Measurements from ENCODE around the gene SBF2. TPM values are rescaled to one million over a fixed set of nuclear protein-coding genes. Genes with fewer than 3 reads are reported as not detected.
A peak's percentile ranks its signal among the peaks of the same experiment; 100 is the strongest.

The SBF2 gene
- polyA plus RNA-seq, 2 donors, result 8.5 to 12.1 TPM

DNA sequence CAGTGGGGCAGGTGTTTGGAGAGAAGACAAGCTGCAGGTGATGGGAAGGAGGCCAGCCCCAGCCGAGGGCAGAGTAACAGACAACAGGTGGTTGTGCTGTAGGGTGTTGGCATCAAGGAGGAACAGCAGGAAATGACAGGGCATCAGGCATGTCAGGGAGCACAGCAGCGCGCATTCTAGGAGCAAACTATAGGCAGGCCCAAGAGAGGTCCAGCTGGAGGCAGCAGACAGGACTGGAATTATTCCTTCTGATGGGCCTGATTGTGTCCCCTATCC, 24.4 kb upstream of the SBF2 start:
- Histone ChIP-seq H3K27ac (ENCODE audit: low read depth in 2 of 2, low read length in 1 of 2) (no peak overlapping the region), H3K4me1 (ENCODE audit: control insufficient read depth in 2 of 2, insufficient read depth in 2 of 2, low read length in 1 of 2) (no peaks in the 10 kb centered on the region), H3K4me3 (ENCODE audit: low read depth in 1 of 2, low read length in 2 of 2) (no peak overlapping the region), H3K9me3 (ENCODE audit: control insufficient read depth in 2 of 2, insufficient read depth in 1 of 2, low read depth in 1 of 2, low read length in 1 of 2) (no peaks in the 10 kb centered on the region), H3K27me3 (ENCODE audit: control insufficient read depth in 1 of 2, insufficient read depth in 2 of 2, low read length in 2 of 2) (no peaks in the 10 kb centered on the region), H3K36me3 (ENCODE audit: control insufficient read depth in 2 of 2, insufficient read depth in 2 of 2, low read length in 1 of 2) (no peaks in the 10 kb centered on the region)
- WGBS, 2 donors, result 52 to 61% methylated on average over 3 of the region's 3 CpGs

DNA sequence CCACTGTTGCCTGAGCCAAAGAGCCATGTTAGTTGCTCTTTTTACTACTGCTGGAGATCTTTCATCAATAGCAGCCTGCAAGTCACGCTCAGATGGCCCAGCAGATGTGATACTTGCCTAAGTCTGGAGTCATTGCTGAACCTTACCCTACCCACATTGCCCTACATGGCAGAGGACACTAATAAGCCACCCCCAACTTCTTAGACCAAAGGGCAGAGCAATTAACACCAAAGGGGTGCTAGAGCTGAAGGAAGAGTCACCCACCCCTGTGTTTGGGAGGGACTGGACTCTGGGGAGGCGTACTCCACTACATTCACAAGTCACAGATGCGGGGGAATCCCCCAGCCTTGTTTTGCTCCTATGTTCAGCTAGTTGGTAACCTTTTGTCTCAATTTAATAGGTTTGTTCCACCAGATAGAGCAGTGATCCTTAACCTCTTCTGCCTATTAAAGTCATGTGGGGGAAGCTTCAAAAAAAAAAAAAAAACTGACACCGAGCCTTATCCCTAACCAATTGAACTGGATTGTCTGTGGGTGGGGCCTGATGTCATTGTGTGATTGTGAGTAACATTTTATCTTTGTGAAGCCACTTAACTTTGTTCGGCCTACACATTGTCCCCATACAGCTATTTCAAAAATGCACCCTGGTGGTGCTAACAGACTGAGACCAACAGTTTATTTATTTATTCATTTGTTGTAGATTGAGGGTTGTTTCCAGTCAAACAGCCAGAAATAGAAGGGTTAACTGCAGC, 23.9 kb upstream of the SBF2 start:
- Histone ChIP-seq H3K4me1 (ENCODE audit: control insufficient read depth in 2 of 2, insufficient read depth in 2 of 2, low read length in 1 of 2) (no peaks in the 10 kb centered on the region), H3K36me3 (ENCODE audit: control insufficient read depth in 2 of 2, insufficient read depth in 2 of 2, low read length in 1 of 2) (no peaks in the 10 kb centered on the region), H3K4me3 (ENCODE audit: low read depth in 1 of 2, low read length in 2 of 2) (no peak overlapping the region), H3K27me3 (ENCODE audit: control insufficient read depth in 1 of 2, insufficient read depth in 2 of 2, low read length in 2 of 2) (no peaks in the 10 kb centered on the region), H3K27ac (ENCODE audit: low read depth in 2 of 2, low read length in 1 of 2) (no peak overlapping the region), H3K9me3 (ENCODE audit: control insufficient read depth in 2 of 2, insufficient read depth in 1 of 2, low read depth in 1 of 2, low read length in 1 of 2) (no peaks in the 10 kb centered on the region)
- WGBS, 2 donors, result 78 to 90% methylated on average over 5 of the region's 5 CpGs

DNA sequence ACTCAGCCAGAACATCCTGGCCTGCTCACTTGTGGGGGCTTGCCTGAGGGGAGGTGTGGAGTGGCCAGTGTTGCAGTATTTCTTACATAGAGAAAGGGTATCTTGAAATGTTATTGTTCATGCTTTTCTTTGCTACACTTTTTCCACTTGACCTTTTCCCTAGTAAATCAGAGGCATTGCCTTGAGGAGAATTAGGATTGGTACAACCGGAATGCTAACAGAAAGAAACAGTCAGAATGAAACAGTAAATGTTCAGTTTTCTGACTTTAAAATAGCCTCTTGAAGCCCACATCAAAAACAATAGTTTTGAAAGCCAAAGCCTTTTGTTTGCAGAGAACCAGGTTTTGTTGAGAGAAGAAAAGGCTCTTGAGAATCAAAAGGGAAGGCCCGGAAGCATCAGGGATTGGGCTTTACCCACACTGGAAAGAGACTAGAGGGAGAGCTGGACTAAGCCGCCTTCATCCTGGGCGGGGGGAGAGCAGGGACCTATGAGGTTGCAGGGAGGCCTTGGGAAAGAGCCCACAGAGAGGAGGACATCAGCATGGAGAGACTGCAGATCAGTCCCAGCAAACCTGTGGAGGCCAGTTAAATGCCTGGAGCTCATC, 23.2 kb upstream of the SBF2 start:
- 78 to 85% methylated on average over 4 of the region's 4 CpGs for WGBS, 2 donors
- no peak overlapping the region for H3K27ac ChIP-seq (ENCODE audit: low read depth in 2 of 2, low read length in 1 of 2)
- no peaks in the 10 kb centered on the region for H3K36me3 ChIP-seq (ENCODE audit: control insufficient read depth in 2 of 2, insufficient read depth in 2 of 2, low read length in 1 of 2)

DNA sequence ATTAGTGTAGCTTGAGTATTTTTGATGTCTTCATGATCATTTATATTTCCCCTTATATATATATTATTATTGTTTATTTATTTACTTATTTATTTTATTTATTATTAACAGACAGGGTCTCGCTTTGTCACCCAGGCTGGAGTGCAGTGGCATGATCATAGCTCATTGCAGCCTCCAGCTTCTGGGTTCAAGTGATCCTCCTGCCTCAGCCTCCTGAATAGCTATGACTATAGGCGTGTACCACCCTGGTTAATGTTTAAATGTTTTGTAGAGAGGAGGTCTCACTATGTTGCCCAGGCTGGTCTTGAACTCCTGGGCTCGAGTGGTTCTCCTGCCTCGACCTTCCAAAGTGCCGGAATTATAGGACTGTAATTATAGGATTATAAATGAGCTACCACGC, 21.1 kb upstream of the SBF2 start:
- Histone ChIP-seq H3K4me3 (ENCODE audit: low read depth in 1 of 2, low read length in 2 of 2) (no peak overlapping the region), H3K36me3 (ENCODE audit: control insufficient read depth in 2 of 2, insufficient read depth in 2 of 2, low read length in 1 of 2) (no peaks in the 10 kb centered on the region), H3K4me1 (ENCODE audit: control insufficient read depth in 2 of 2, insufficient read depth in 2 of 2, low read length in 1 of 2) (no peaks in the 10 kb centered on the region), H3K27me3 (ENCODE audit: control insufficient read depth in 1 of 2, insufficient read depth in 2 of 2, low read length in 2 of 2) (no peaks in the 10 kb centered on the region), H3K27ac (ENCODE audit: low read depth in 2 of 2, low read length in 1 of 2) (no peak overlapping the region), H3K9me3 (ENCODE audit: control insufficient read depth in 2 of 2, insufficient read depth in 1 of 2, low read depth in 1 of 2, low read length in 1 of 2) (no peaks in the 10 kb centered on the region)
- 75 to 78% methylated on average over 6 of the region's 6 CpGs for WGBS, 2 donors

More for the DNA sequence above, 23.2 kb upstream of the SBF2 start:
- no peaks in the 10 kb centered on the region for H3K9me3 ChIP-seq (ENCODE audit: control insufficient read depth in 2 of 2, insufficient read depth in 1 of 2, low read depth in 1 of 2, low read length in 1 of 2)
- no peaks in the 10 kb centered on the region for H3K27me3 ChIP-seq (ENCODE audit: control insufficient read depth in 1 of 2, insufficient read depth in 2 of 2, low read length in 2 of 2)
- no peaks in the 10 kb centered on the region for H3K4me1 ChIP-seq (ENCODE audit: control insufficient read depth in 2 of 2, insufficient read depth in 2 of 2, low read length in 1 of 2)
- no peak overlapping the region for H3K4me3 ChIP-seq (ENCODE audit: low read depth in 1 of 2, low read length in 2 of 2)

DNA sequence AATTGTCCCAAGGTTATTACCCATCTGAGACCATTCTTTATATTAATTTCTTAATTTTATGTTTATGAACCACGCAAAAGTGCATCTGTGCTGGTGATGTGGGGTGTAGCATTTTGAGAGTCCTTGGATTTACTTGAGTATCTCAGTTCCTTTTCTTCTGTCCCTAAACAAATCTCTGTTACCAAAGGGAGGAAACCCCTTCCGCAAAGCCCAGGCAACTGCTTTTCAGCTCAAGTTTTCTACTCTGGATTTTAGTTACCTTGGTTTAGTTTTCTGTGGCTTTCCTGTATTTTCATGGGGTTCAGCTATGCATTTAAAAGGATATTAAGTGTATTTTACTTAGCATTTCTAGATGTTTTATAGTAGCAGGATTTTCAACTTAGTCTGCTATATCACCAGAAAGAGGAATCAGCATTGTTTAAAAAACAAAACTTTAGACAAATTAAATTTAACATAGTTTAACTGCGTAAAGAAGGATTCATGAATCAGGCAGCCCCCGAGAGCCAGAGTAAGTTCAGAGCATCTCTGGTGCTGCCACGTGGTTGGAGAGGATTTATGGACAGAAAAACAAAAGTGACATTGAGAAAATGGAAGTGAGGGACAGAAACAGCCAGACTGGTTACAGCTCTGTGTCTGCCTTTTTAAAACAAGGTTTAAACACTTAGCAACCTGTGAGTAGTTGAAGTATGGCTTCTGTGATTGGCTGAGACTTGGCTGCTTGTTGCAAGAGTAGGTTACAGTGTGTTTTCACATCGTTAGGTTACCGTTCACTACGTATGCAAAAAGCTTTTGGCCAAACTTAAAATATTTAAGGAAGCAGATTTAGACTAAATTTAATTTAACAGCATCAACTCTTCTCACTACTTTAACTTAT, 20.4 kb upstream of the SBF2 start:
- Histone ChIP-seq H3K4me3 (ENCODE audit: low read depth in 1 of 2, low read length in 2 of 2) (no peak overlapping the region), H3K27me3 (ENCODE audit: control insufficient read depth in 1 of 2, insufficient read depth in 2 of 2, low read length in 2 of 2) (no peaks in the 10 kb centered on the region), H3K4me1 (ENCODE audit: control insufficient read depth in 2 of 2, insufficient read depth in 2 of 2, low read length in 1 of 2) (no peaks in the 10 kb centered on the region), H3K9me3 (ENCODE audit: control insufficient read depth in 2 of 2, insufficient read depth in 1 of 2, low read depth in 1 of 2, low read length in 1 of 2) (no peaks in the 10 kb centered on the region), H3K27ac (ENCODE audit: low read depth in 2 of 2, low read length in 1 of 2) (no peak overlapping the region), H3K36me3 (ENCODE audit: control insufficient read depth in 2 of 2, insufficient read depth in 2 of 2, low read length in 1 of 2) (no peaks in the 10 kb centered on the region)
- 57 to 59% methylated on average over 8 of the region's 8 CpGs for WGBS, 2 donors

DNA sequence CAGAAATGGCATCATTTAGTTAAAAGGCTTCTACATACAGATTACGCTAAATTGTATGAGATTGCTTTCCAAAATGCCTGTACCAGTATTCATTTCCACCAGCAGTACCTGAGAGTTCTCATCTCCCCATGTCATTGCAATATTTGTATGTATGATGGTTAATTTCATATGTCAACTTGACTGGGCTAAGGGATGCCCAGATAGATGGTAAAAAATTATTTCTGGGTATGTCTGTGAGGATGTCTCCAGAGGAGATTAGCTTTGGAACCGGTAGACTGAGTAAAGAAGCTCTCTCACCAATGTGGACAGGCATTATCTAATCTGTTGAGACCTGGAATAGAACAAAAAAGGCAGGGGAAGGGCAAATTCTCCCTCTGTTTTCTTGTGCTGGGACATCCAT, 17.8 kb upstream of the SBF2 start:
- WGBS, 2 donors, result 93 to 99% methylated on average over 2 of the region's 2 CpGs

DNA sequence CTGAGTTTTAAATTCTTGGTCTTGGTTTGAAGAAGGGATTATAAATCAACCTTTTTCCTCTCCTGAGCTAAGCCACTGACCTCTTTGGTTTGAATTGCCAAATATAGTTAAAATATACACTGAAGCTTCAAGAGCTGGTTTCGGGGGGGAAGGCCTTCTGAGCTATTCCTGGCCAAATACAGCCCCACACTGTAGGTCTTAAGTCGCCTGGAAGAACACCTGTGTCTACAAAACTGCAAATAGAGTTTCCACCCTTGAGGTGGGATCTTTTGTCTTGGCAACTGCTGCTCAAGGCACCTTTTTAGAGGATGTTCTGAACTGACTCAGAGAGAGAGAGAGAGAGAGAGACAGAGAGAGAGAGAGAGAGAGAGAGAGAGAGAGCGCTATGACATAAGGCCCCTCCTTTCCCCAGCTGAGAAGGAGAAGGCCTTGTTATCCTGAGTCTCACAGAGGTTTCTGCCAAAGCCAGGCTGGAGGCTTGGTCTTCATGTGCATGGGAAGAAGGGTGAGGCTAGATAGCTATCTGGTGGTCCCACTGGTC, 16.4 kb upstream of the SBF2 start:
- Histone ChIP-seq H3K4me3 (ENCODE audit: low read depth in 1 of 2, low read length in 2 of 2) (no peak overlapping the region), H3K36me3 (ENCODE audit: control insufficient read depth in 2 of 2, insufficient read depth in 2 of 2, low read length in 1 of 2) (peaks cover 0 to 2% of the 10 kb centered on the region in 2 donors), H3K9me3 (ENCODE audit: control insufficient read depth in 2 of 2, insufficient read depth in 1 of 2, low read depth in 1 of 2, low read length in 1 of 2) (no peaks in the 10 kb centered on the region), H3K4me1 (ENCODE audit: control insufficient read depth in 2 of 2, insufficient read depth in 2 of 2, low read length in 1 of 2) (peaks cover 0 to 10% of the 10 kb centered on the region in 2 donors), H3K27me3 (ENCODE audit: control insufficient read depth in 1 of 2, insufficient read depth in 2 of 2, low read length in 2 of 2) (no peaks in the 10 kb centered on the region), H3K27ac (ENCODE audit: low read depth in 2 of 2, low read length in 1 of 2) (no peak overlapping the region)
- 83 to 92% methylated on average over 3 of the region's 3 CpGs for WGBS, 2 donors

More for the DNA sequence above, 17.8 kb upstream of the SBF2 start:
- Histone ChIP-seq H3K36me3 (ENCODE audit: control insufficient read depth in 2 of 2, insufficient read depth in 2 of 2, low read length in 1 of 2) (no peaks in the 10 kb centered on the region), H3K9me3 (ENCODE audit: control insufficient read depth in 2 of 2, insufficient read depth in 1 of 2, low read depth in 1 of 2, low read length in 1 of 2) (no peaks in the 10 kb centered on the region), H3K4me1 (ENCODE audit: control insufficient read depth in 2 of 2, insufficient read depth in 2 of 2, low read length in 1 of 2) (peaks cover 0 to 4% of the 10 kb centered on the region in 2 donors), H3K27ac (ENCODE audit: low read depth in 2 of 2, low read length in 1 of 2) (no peak overlapping the region), H3K4me3 (ENCODE audit: low read depth in 1 of 2, low read length in 2 of 2) (no peak overlapping the region), H3K27me3 (ENCODE audit: control insufficient read depth in 1 of 2, insufficient read depth in 2 of 2, low read length in 2 of 2) (no peaks in the 10 kb centered on the region)

DNA sequence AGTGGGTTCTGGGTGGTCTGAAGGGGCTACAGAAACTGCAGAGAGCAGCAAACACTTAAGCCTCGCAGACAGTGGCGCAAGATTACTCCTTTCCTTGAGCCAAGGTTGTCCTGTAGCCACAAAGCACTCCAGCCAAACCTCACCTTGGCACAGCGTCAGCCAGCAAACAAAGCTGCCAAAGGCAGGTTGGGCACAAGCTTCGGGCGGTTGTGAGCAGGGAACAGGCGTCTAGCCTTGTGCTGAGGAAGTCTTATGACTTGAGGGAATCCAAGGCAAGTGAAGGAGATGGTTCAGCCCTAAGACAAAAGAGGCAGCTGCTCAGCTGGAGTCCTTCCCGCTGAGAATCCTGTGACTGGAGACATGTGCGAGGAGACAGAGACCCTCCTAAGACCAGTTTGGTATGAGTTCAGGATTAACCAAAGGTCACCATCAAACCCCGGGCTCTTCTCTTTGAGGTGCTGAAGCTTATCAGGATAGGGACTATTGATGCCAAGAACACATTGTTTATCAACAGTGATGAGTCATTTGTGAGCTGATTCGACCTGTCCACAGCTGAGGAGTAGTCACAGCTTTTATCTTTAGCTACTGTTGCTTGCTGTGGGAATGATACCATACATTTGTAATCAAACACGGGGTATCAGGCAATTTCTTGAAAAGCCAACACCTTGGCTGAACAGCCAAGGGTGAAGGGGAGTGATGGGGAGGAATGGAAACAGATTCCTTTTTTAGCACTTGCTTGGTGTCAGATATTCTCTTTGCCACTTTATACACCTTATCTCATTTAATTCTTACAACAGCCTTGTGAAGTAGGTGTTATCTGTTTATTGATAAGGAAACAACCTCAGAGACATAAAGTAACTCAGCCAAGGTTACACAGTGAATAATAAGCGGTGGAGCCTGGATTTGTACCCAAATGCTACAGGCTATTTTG, 15.4 kb upstream of the SBF2 start:
- Histone ChIP-seq H3K4me3 (ENCODE audit: low read depth in 1 of 2, low read length in 2 of 2) (no peak overlapping the region), H3K27ac (ENCODE audit: low read depth in 2 of 2, low read length in 1 of 2) (peak overlapping the region; percentile 10 to 71), H3K36me3 (ENCODE audit: control insufficient read depth in 2 of 2, insufficient read depth in 2 of 2, low read length in 1 of 2) (peaks cover 0 to 2% of the 10 kb centered on the region in 2 donors), H3K9me3 (ENCODE audit: control insufficient read depth in 2 of 2, insufficient read depth in 1 of 2, low read depth in 1 of 2, low read length in 1 of 2) (no peaks in the 10 kb centered on the region), H3K4me1 (ENCODE audit: control insufficient read depth in 2 of 2, insufficient read depth in 2 of 2, low read length in 1 of 2) (peaks cover 0 to 10% of the 10 kb centered on the region in 2 donors), H3K27me3 (ENCODE audit: control insufficient read depth in 1 of 2, insufficient read depth in 2 of 2, low read length in 2 of 2) (no peaks in the 10 kb centered on the region)
- 29 to 36% methylated on average over 12 of the region's 12 CpGs for WGBS, 2 donors
